Right lobe of liver (tissue), 4 donors: Measurements from ENCODE around the gene MSN.

ENCODE experiments used
- CTCF ChIP-seq, 4 donors: fragments of 200-600 bp in 3 of 4; fragments of 450-650 bp in 1 of 4; IDR thresholded peaks; one replicate each; pipeline versions ENCODE4 v1.5.1 to v1.8.0; 2016 to 2022; ENCODE audit warnings: antibody characterized with exemption in 4 of 4, mild to moderate bottlenecking in 2 of 4
- POLR2A ChIP-seq: fragments of 450-650 bp; IDR thresholded peaks from one replicate; pipeline ENCODE4 v1.6.1; 2017; ENCODE audit warnings: antibody characterized with exemption, mild to moderate bottlenecking
- donor health status: DM: no; HTN: no; CAD: no.
- donor health status: DM: no; HTN: no; CAD: no.
- donor health status: DM: no; HTN: yes; CAD: no.

- TF ChIP-seq POLR2A: no peak
- TF ChIP-seq CTCF (IDR thresholded peaks at IDR 0.05): no peak
These were observed 29.2 kb downstream of the MSN start for GRCh38 chrX:65696613-65697012.
